Measurements from ENCODE around the gene GAS7. TPM values are rescaled to one million over a fixed set of nuclear protein-coding genes. Genes with fewer than 3 reads are reported as not detected.

GAS7 gene
- total RNA-seq, 2 donors from 2014 or later = 1.1 to 5.2 TPM

DNA sequence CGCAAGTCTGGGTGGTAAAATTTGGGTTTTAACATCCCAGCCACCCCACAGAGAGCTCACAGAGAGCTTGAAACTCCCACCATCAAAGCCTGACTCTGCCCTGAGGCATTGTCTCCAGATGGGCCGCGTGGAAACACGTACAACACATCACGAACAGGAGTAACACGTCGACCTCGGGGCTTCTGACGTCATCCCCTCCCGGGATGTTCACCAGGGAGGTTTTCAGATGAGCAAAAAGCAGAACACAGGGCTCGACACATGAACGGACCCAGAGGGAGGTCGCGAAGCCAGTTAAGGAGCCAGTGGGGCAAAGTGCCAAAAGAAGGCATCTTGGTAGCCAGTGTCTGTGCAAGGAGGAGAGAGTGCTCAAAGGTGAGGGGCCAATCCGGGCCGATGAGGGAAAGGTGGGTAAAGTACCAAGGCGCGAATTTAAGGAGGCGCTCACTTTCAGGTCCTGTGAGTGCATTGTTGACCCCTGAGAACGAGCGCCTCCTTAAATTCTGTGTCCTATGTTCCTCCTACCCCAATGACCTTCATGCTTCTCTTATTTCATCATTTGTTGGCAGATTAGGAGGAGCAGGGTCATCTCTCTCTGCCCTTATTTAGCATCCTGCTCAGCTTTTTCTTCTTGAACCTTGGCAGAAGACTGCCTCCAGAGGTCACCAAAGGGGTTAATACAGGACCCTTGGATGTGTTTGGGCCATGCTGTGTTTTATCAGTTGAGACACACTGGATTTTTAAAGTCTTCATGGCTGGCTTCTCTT lies 298.9 kb downstream of the GAS7 start:
- H3K9me3 ChIP-seq (ENCODE audit: control insufficient read depth, low read length, poor library complexity, severe bottlenecking) = no peaks in the 10 kb centered on the region
- Mint-ChIP-seq H3K27me3 (peaks cover 60% of the 10 kb centered on the region), H3K36me3 (ENCODE audit: low read depth) (peaks cover 2% of the 10 kb centered on the region), H3K4me3 (no peak overlapping the region), H3K27ac (no peak overlapping the region), H3K4me1 (peaks cover 10% of the 10 kb centered on the region)
- DNase-seq (no peak), ATAC-seq (no peak)

GRCh38 chr17:9898812-9899211 lies 299.6 kb downstream of the GAS7 start:
- H3K27me3 Mint-ChIP-seq = peaks cover 60% of the 10 kb centered on the region

GRCh38 chr17:9897372-9897968 lies 300.9 kb downstream of the GAS7 start:
- DNase-seq (no peak), ATAC-seq (no peak)

More at GRCh38 chr17:9898812-9899211, 299.6 kb downstream of the GAS7 start:
- ATAC-seq (no peak), DNase-seq (no peak)
- H3K36me3 Mint-ChIP-seq (ENCODE audit: low read depth) = peaks cover 2% of the 10 kb centered on the region
- no peaks in the 10 kb centered on the region for H3K9me3 ChIP-seq (ENCODE audit: control insufficient read depth, low read length, poor library complexity, severe bottlenecking)
- peaks cover 10% of the 10 kb centered on the region for H3K4me1 Mint-ChIP-seq
- no peak overlapping the region for H3K27ac Mint-ChIP-seq
- H3K4me3 Mint-ChIP-seq = no peak overlapping the region

GRCh38 chr17:9895923-9896322 lies 302.5 kb downstream of the GAS7 start:
- H3K4me3 Mint-ChIP-seq = no peak overlapping the region
- H3K27ac Mint-ChIP-seq = no peak overlapping the region
- peaks cover 2% of the 10 kb centered on the region for H3K36me3 Mint-ChIP-seq (ENCODE audit: low read depth)
- no peaks in the 10 kb centered on the region for H3K9me3 ChIP-seq (ENCODE audit: control insufficient read depth, low read length, poor library complexity, severe bottlenecking)
- DNase-seq (no peak), ATAC-seq (no peak)
- peaks cover 8% of the 10 kb centered on the region for H3K4me1 Mint-ChIP-seq
- H3K27me3 Mint-ChIP-seq = peaks cover 42% of the 10 kb centered on the region

More at GRCh38 chr17:9897372-9897968, 300.9 kb downstream of the GAS7 start:
- H3K4me1 Mint-ChIP-seq = peaks cover 8% of the 10 kb centered on the region
- no peaks in the 10 kb centered on the region for H3K9me3 ChIP-seq (ENCODE audit: control insufficient read depth, low read length, poor library complexity, severe bottlenecking)
- no peak overlapping the region for H3K4me3 Mint-ChIP-seq
- peaks cover 51% of the 10 kb centered on the region for H3K27me3 Mint-ChIP-seq
- H3K27ac Mint-ChIP-seq = no peak overlapping the region
- H3K36me3 Mint-ChIP-seq (ENCODE audit: low read depth) = peaks cover 2% of the 10 kb centered on the region

DNA sequence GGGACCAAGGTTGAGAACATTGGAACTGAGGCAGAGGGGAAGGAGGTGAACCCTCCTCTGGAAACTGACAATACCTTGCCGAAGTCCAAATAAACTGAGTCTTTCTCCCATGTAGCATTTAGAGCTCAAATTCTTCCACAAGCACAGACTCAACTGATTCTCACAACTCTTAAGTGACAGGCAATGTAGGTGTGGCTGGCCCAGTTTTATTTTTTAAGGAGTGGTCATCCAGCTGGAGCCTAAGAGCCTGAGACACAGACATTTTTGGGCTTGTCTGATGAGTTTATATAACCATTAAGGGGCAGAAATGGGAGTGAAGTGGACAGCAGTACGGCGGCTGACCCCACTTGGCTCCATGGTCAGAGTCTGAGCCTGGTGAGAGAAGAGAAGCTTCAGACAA lies 304.2 kb downstream of the GAS7 start:
- ATAC-seq = no peak
- H3K27ac Mint-ChIP-seq = no peak overlapping the region
- peaks cover 2% of the 10 kb centered on the region for H3K4me1 Mint-ChIP-seq
- no peak overlapping the region for H3K4me3 Mint-ChIP-seq
- no peaks in the 10 kb centered on the region for H3K36me3 Mint-ChIP-seq (ENCODE audit: low read depth)
- DNase-seq = no peak
- no peaks in the 10 kb centered on the region for H3K9me3 ChIP-seq (ENCODE audit: control insufficient read depth, low read length, poor library complexity, severe bottlenecking)
- peaks cover 32% of the 10 kb centered on the region for H3K27me3 Mint-ChIP-seq

DNA sequence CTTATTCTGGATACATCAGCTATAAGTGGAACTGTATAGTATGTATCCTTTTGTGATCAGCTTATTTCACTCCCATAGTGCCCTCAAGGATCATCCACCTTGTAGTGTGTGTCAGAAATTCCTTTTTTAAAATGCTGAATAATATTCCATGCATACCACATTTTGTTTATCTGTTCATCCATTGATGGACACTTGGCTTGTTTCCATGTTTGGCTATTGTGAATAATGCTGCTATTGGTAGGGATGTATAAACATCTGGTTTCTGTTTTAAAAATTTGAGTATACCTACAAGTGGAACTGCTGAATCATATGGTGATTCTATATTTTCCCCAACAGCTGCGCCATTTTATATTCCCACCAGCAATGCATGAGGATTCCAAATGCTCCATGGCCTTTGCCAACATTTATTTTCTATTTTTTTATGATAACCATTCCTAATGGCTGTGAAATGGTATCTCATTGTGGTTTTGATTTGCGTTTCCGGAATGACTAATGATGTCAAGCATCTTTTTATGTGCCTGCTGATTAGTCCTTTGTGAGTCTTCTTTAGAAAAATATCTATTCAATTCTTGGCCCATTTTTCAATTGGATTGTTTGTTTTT lies 304.9 kb downstream of the GAS7 start:
- DNase-seq (no peak), ATAC-seq (no peak)
- H3K4me1 Mint-ChIP-seq = no peaks in the 10 kb centered on the region
- no peak overlapping the region for H3K4me3 Mint-ChIP-seq
- H3K9me3 ChIP-seq (ENCODE audit: control insufficient read depth, low read length, poor library complexity, severe bottlenecking) = no peaks in the 10 kb centered on the region
- H3K27me3 Mint-ChIP-seq = peaks cover 29% of the 10 kb centered on the region
- no peak overlapping the region for H3K27ac Mint-ChIP-seq
- no peaks in the 10 kb centered on the region for H3K36me3 Mint-ChIP-seq (ENCODE audit: low read depth)

- no peaks in the 10 kb centered on the region for H3K9me3 ChIP-seq (ENCODE audit: control insufficient read depth, low read length, poor library complexity, severe bottlenecking)
- Mint-ChIP-seq H3K4me3 (no peak overlapping the region), H3K36me3 (ENCODE audit: low read depth) (no peaks in the 10 kb centered on the region), H3K27me3 (peaks cover 9% of the 10 kb centered on the region), H3K4me1 (no peaks in the 10 kb centered on the region), H3K27ac (no peak overlapping the region)
- DNase-seq (no peak), ATAC-seq (no peak)
These were observed 308.3 kb downstream of the GAS7 start for GRCh38 chr17:9890124-9890523.

GRCh38 chr17:9887508-9887907 lies 310.9 kb downstream of the GAS7 start:
- H3K9me3 ChIP-seq (ENCODE audit: control insufficient read depth, low read length, poor library complexity, severe bottlenecking) = peaks cover 2% of the 10 kb centered on the region
- Mint-ChIP-seq H3K27me3 (peaks cover 5% of the 10 kb centered on the region), H3K4me3 (no peak overlapping the region), H3K27ac (no peak overlapping the region), H3K36me3 (ENCODE audit: low read depth) (no peaks in the 10 kb centered on the region), H3K4me1 (no peaks in the 10 kb centered on the region)
- no peak for ATAC-seq
- no peak for DNase-seq

DNA sequence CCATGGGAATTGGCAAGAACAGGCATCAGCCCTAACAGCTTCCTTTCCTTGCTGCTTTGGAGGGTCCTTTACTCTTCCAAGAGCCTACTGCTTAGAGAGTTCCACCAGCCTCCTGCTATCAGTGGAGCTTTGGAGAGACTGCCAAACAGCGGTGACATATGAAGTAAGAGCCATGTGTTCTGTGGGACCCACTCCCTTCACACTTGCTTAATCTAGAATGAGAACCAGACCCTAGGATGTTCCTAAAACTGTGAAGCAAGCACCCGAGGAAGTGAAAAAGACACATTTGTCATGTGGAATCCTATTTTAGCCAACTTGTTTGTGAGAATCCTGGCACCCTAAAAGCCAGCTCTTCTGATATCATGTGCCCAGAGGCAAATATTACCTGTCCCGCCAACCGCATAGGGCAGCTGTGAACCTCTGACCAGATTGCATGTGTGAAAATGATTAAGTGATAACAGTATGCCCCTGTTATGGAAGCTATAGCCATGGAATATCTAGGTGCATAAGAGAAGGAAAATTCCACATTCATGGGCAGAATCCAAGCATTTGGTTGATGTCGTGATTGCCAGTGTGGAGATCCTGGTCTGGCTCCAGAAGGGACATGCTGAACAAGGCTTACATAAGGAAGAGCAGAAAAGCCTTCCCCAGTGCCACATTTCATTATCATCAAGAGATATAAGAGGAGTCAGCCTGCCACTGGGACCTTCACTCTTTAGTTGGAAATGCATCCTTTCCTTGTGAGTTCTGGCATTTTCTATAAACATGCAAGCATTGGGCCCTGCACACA lies 312.1 kb downstream of the GAS7 start:
- H3K9me3 ChIP-seq (ENCODE audit: control insufficient read depth, low read length, poor library complexity, severe bottlenecking) = peaks cover 4% of the 10 kb centered on the region
- no peak for ATAC-seq
- no peak overlapping the region for H3K27ac Mint-ChIP-seq
- H3K36me3 Mint-ChIP-seq (ENCODE audit: low read depth) = no peaks in the 10 kb centered on the region
- no peaks in the 10 kb centered on the region for H3K4me1 Mint-ChIP-seq
- no peak overlapping the region for H3K4me3 Mint-ChIP-seq
- peaks cover 5% of the 10 kb centered on the region for H3K27me3 Mint-ChIP-seq
- DNase-seq = no peak

- H3K4me3 Mint-ChIP-seq = no peak overlapping the region
- H3K27ac Mint-ChIP-seq = no peak overlapping the region
- no peaks in the 10 kb centered on the region for H3K4me1 Mint-ChIP-seq
- DNase-seq (no peak), ATAC-seq (no peak)
- H3K36me3 Mint-ChIP-seq (ENCODE audit: low read depth) = no peaks in the 10 kb centered on the region
- H3K9me3 ChIP-seq (ENCODE audit: control insufficient read depth, low read length, poor library complexity, severe bottlenecking) = peaks cover 4% of the 10 kb centered on the region
- H3K27me3 Mint-ChIP-seq = peaks cover 12% of the 10 kb centered on the region
These were observed 315.0 kb downstream of the GAS7 start for GRCh38 chr17:9883451-9883850.

GRCh38 chr17:9880582-9880999 lies 317.8 kb downstream of the GAS7 start:
- DNase-seq = no peak
- H3K9me3 ChIP-seq (ENCODE audit: control insufficient read depth, low read length, poor library complexity, severe bottlenecking) = peaks cover 4% of the 10 kb centered on the region
- Mint-ChIP-seq H3K27ac (no peak overlapping the region), H3K27me3 (peaks cover 27% of the 10 kb centered on the region), H3K36me3 (ENCODE audit: low read depth) (no peaks in the 10 kb centered on the region), H3K4me3 (no peak overlapping the region), H3K4me1 (no peaks in the 10 kb centered on the region)
- ATAC-seq = no peak

DNA sequence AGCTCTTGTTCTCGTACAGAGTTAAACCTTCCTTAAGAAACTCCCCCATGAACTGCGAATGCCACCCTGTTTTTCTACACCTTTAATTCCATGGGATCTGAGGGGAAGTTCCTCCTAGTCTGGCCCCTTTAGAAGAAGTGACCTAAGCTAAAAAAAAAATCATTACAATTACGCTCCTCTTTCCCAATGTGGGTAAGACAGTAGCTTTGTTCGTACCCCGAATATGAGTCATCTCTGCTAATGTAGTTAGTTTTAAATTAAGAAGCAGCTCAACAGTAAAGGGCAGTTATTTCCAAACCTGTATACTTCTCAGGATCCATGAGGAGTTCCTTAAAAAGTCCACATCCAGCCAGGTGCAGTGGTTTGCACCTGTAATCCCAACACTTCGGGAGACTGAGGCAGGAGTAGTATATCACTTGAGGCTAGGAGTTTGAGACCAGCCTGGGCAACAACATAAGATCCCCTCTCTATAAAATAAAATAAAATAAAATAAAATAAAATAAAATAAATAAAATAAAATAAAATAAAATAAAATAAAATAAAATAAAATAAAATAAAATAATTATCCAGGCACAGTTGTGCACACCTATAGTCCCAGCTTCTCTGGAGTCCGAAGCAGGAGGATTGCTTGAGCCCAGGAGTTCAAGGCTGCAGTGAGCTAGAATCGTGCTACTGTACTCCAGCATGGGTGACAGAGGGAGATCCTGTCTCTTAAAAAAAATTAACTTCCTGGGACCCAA lies 319.4 kb downstream of the GAS7 start:
- H3K9me3 ChIP-seq (ENCODE audit: control insufficient read depth, low read length, poor library complexity, severe bottlenecking) = peaks cover 4% of the 10 kb centered on the region
- H3K27me3 Mint-ChIP-seq = peaks cover 35% of the 10 kb centered on the region
- H3K27ac Mint-ChIP-seq = no peak overlapping the region
- DNase-seq = no peak
- no peak overlapping the region for H3K4me3 Mint-ChIP-seq
- H3K4me1 Mint-ChIP-seq = no peaks in the 10 kb centered on the region
- H3K36me3 Mint-ChIP-seq (ENCODE audit: low read depth) = no peaks in the 10 kb centered on the region
- ATAC-seq = no peak
